ENCODE data around the gene CCKAR. TPM values are rescaled to one million over a fixed set of nuclear protein-coding genes. Genes with fewer than 3 reads are reported as not detected.

Gene CCKAR
- total RNA-seq, 4 donors from 2014 or later = not detected

DNA sequence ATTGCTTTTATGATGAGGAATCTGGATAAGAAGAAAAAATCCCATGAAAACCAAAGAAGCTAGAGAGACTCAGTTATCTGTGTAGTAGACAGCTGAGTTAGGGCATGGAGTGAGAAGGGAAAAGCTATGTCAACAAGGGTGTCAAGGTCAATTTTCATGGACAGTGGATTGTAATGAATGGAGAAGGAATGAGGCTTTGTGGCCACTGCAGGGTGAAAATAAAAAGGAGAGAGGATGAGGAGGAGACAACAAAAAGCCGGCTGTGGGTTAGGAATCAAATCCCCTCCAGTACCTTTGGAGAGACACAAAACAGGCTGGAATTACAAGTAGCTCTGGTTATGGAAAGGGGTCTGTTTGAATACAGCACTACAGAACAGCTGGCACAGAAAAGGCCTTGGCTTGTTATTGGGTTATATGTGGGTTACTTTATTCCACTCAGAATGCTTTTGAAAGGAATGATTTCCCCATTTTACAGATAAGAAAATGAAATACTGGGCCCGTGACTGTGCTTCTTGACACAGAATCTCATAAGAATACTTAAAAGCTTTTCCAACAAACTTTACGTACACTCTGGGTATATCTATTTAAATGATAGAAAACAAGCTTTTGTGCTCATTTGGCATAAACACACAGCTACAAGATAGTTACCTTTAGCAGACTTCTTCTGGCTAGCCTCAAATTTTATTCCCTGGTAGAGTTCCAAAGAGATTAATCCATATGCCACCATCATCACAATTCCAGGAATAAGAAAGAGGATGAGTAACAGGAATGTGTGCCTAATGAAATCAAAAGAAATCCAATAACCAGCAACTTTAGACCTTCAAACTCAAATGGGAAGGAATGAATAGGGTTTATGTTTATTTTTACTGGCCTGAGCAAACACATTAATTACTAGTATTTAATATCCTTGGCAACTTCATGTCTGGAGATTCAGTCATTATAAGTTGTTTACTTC, 7.5 kb downstream of the CCKAR start:
- no peaks in the 10 kb centered on the region for H3K9me3 ChIP-seq
- H3K27me3 ChIP-seq = no peaks in the 10 kb centered on the region
- no peak overlapping the region for H3K4me3 ChIP-seq
- intact Hi-C loops (cut with DNase I; ENCODE audit: low total_unique reads) = no loop called here
- peak overlapping the region; percentile 56 to 85 for H3K27ac ChIP-seq
- DNase-seq = peak in 1 of 2 donors; percentile 60
- H3K4me1 ChIP-seq = no peaks in the 10 kb centered on the region
- H3K36me3 ChIP-seq = no peaks in the 10 kb centered on the region
- no peak for TF ChIP-seq POLR2A (IDR thresholded peaks at IDR 0.05)
- TF ChIP-seq, protein P1, sequence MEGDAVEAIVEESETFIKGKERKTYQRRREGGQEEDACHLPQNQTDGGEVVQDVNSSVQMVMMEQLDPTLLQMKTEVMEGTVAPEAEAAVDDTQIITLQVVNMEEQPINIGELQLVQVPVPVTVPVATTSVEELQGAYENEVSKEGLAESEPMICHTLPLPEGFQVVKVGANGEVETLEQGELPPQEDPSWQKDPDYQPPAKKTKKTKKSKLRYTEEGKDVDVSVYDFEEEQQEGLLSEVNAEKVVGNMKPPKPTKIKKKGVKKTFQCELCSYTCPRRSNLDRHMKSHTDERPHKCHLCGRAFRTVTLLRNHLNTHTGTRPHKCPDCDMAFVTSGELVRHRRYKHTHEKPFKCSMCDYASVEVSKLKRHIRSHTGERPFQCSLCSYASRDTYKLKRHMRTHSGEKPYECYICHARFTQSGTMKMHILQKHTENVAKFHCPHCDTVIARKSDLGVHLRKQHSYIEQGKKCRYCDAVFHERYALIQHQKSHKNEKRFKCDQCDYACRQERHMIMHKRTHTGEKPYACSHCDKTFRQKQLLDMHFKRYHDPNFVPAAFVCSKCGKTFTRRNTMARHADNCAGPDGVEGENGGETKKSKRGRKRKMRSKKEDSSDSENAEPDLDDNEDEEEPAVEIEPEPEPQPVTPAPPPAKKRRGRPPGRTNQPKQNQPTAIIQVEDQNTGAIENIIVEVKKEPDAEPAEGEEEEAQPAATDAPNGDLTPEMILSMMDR (IDR thresholded peaks at IDR 0.05) = no peak

DNA sequence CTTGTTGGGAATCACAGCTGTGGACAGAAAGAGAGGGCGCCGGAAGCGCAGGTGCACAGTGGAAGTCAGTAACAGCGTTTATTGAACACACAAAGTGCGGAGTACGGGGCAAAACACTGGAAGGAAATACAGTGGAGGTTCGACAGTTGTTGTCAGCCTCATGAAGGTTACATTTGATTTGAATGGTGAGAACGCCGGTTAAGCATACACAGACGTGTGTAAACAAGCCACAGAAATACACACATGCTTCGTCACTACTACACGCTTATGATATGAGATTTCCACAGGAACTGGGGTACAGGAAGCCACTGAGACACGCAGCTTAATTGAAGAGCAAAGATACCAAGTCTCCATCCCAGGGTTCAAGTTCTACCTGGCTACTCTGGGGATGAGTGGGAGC, 12.0 kb downstream of the CCKAR start:
- Histone ChIP-seq H3K27ac (peak overlapping the region in 1 of 2 donors; percentile 36), H3K4me1 (no peaks in the 10 kb centered on the region), H3K27me3 (no peaks in the 10 kb centered on the region), H3K36me3 (no peaks in the 10 kb centered on the region), H3K4me3 (no peak overlapping the region), H3K9me3 (no peaks in the 10 kb centered on the region)
- TF ChIP-seq POLR2A (IDR thresholded peaks at IDR 0.05) = no peak
- TF ChIP-seq, protein P1 (IDR thresholded peaks at IDR 0.05) = no peak
- intact Hi-C loops (cut with DNase I; ENCODE audit: low total_unique reads) = no loop called here
- DNase-seq = no peak

DNA sequence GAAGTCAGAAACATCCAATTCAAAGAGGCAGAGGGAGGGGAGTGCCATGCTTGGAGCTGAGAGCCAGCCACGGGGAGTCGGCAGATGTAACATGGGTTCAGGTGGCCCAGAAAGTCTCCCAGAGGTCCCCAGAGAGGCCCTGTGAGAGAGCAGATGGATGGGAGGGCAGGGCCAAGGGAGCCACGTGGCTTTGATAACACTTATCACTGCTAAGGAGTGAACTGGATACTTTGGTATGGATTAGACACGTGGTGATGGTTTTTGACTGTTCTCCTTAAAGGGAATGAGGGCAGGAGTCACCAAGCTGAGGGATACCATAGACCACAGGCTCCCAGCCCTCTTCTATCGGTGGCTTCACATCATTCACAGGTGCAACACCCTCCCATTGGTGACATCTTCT, 13.7 kb downstream of the CCKAR start:
- TF ChIP-seq, protein P1 (IDR thresholded peaks at IDR 0.05) = no peak
- Histone ChIP-seq H3K4me3 (no peak overlapping the region), H3K27ac (no peak overlapping the region), H3K36me3 (no peaks in the 10 kb centered on the region), H3K4me1 (no peaks in the 10 kb centered on the region), H3K27me3 (no peaks in the 10 kb centered on the region), H3K9me3 (no peaks in the 10 kb centered on the region)
- intact Hi-C loops (cut with DNase I; ENCODE audit: low total_unique reads) = no loop called here
- no peak for DNase-seq

DNA sequence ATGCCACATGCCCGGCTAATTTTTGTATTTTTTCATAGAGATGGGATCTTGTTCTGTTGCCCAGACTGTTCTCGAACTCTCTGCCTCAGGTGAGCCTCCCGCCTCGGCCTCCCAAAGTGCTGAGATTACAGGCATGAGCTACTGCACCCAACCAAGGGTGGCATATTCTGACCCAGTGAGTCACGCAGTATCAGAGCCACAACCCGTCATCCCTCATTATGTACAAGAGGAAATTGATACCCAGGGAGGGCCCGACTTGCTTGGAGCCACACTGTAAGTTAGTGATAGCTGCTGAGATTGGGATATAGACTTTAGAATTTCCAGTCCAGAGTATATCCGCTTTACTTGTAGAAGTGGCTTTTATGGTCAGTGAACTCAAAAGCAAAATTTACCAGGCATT, 14.6 kb downstream of the CCKAR start:
- Histone ChIP-seq H3K36me3 (no peaks in the 10 kb centered on the region), H3K27me3 (no peaks in the 10 kb centered on the region), H3K9me3 (no peaks in the 10 kb centered on the region), H3K27ac (no peak overlapping the region), H3K4me3 (no peak overlapping the region), H3K4me1 (no peaks in the 10 kb centered on the region)
- no peak for TF ChIP-seq POLR2A (IDR thresholded peaks at IDR 0.05)
- TF ChIP-seq, protein P1 (IDR thresholded peaks at IDR 0.05) = no peak
- DNase-seq = no peak
- intact Hi-C loops (cut with DNase I; ENCODE audit: low total_unique reads) = no loop called here

DNA sequence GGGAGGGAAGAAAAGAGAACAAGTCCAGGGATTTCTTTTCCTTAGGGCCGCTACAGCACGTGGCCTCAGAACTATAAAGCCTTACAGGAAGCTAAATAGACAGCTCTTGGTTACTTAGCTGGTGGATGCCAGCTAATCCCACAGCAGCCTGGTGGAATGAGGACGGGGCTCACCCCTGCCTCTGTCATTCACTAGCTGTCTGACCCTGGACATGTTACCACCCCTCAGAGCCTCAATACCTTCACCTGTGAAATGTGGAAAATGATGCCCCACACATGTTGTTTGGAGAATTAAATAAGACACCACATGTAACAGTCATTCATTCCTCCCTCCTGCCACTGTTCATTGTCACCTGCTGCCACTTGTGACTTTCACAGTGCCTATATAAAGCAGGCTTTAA, 15.7 kb downstream of the CCKAR start:
- intact Hi-C loops (cut with DNase I; ENCODE audit: low total_unique reads) = no loop called here
- no peaks in the 10 kb centered on the region for H3K4me1 ChIP-seq
- H3K27me3 ChIP-seq = no peaks in the 10 kb centered on the region
- TF ChIP-seq POLR2A (IDR thresholded peaks at IDR 0.05) = no peak
- TF ChIP-seq, protein P1 (IDR thresholded peaks at IDR 0.05) = no peak
- H3K4me3 ChIP-seq = no peak overlapping the region
- DNase-seq = no peak
- no peaks in the 10 kb centered on the region for H3K9me3 ChIP-seq
- no peaks in the 10 kb centered on the region for H3K36me3 ChIP-seq
- H3K27ac ChIP-seq = no peak overlapping the region
